ENCODE data around the gene HIPK2.

DNA sequence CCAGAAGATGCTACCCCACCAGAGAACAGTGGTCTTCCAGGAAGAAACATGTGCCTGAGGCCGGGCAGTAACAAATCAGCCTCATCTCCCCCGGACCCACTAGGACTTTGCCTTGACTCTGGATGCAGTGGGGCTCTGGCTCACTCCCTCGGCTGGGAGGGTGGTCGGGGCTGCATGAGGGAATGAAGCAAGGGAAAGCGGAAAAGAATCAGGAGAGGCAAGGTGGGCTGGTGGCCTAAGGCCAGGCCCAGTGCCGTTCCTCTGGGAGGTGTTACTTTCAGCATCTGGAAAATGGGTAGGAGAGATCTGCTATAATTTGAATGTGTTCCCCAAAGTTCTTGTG lies 202.5 kb downstream of the HIPK2 start:
- TF ChIP-seq POLR2AphosphoS5 (IDR thresholded peaks at IDR 0.05; ENCODE audit: borderline replicate concordance, low read depth, low read length) (no peak), EZH2 (IDR thresholded peaks at IDR 0.05) (no peak)
